CD4-positive, alpha-beta T cell treated with Interleukin-6 at 100 ng/mL for 8 hours (primary cell): ENCODE measurements around the gene DMWD.
"Not testable (repeated sequence)": the region's sequence is repeated elsewhere in the genome, so short reads cannot be mapped to it uniquely, and the experiment has no call there.

ENCODE experiments used
- DNase-seq: peaks from one replicate; pipeline ENCODE4 v3.0.0-alpha.2; 2020; ENCODE audit warnings: mixed read lengths, low spot score

The DMWD gene

DNA sequence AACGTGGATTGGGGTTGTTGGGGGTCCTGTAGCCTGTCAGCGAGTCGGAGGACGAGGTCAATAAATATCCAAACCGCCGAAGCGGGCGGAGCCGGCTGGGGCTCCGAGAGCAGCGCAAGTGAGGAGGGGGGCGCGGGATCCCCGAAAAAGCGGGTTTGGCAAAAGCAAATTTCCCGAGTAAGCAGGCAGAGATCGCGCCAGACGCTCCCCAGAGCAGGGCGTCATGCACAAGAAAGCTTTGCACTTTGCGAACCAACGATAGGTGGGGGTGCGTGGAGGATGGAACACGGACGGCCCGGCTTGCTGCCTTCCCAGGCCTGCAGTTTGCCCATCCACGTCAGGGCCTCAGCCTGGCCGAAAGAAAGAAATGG, 22.8 kb downstream of the DMWD start:
- no peak for DNase-seq

- DNase-seq, result peak; percentile 93
Observed at GRCh38 chr19:45768984-45769782, 23.5 kb downstream of the DMWD start, which contains the start of gene SIX5. TSS of gene SIX5 (minus strand) at chr19:45769252. CDS start at chr19:45768844, 408 bp downstream.

DNA sequence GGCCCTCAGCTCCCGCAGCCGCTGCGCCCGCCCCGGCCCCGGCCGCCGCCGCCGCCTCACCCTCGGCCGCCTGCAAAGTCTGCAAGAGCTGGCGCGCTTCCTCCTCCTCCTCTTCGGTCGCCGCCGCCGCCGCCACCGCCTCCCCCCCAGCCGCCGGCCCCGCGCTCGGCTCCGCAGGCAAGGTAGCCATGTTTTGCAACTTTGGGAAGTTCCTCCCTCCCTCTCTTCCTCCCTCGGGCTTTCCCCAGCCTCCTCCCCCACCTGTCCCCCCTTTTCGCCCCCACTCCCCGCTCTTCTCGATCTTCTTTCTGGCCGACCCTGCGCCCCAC, 24.0 kb downstream of the DMWD start:
- no peak for DNase-seq

- no peak for DNase-seq
Observed at GRCh38 chr19:45767881-45768654, 24.6 kb downstream of the DMWD start.

GRCh38 chr19:45767410-45767880, 25.2 kb downstream of the DMWD start:
- no peak for DNase-seq

DNA sequence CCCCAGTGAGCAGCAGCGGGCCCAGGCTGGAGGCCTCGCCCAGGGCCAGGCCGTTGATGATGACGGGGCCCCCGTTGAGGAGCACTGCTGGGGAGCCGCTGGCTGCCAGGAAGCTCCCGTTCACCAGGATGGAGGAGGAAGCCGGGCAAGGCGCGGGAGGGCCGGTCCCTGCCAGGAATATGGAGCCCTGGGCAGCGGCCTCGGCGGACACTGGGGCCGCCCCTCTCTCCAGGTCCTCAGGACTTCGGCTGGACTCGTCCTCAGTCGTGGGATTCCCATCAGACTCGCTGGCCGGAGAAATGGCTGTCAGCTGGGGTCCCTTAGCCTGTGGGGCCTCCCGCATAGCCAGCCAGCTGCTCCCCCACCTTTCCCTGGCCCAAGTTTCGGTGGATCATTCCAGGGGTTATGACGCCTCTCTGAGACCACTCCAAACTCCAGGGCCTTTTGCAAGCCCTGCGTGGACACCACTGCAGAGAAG, 25.7 kb downstream of the DMWD start:
- no peak for DNase-seq

GRCh38 chr19:45766296-45766868, 26.3 kb downstream of the DMWD start:
- DNase-seq, result no peak

DNA sequence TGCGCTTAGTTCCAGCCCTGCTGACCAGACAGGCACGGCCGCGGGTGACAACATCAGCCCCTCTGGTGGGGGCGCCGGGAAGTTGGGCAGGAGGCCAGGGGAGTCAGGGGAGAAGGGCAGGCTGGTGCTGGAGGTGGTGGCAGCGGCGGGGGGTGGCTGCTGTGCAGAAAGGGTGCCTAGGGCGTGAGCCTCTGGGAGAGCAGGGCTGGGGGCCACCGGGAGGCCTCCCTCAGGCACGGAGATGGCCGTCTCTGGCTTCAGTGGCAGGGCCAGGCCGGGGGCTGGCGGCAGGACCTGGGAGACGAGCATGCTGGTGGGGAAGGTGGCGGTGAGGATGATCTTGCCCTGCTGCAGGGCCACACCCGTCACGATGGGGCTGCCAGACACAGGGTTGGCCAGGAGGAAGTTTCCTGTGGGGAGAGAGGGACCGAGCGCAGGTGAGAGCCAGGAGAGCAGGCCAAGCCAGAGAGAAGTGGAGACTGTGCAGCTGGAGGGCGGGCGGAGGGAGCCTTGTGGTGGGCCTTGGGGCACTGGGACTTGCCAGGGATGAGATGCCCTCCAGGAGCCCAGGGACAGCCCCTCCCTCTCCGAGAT, 26.8 kb downstream of the DMWD start:
- DNase-seq, result no peak

GRCh38 chr19:45764945-45765701, 27.5 kb downstream of the DMWD start:
- no peak for DNase-seq

- no peak for DNase-seq
Observed at GRCh38 chr19:45764475-45764874, 28.2 kb downstream of the DMWD start.

- no peak for DNase-seq
Observed at GRCh38 chr19:45763691-45764294, 28.9 kb downstream of the DMWD start.

DNA sequence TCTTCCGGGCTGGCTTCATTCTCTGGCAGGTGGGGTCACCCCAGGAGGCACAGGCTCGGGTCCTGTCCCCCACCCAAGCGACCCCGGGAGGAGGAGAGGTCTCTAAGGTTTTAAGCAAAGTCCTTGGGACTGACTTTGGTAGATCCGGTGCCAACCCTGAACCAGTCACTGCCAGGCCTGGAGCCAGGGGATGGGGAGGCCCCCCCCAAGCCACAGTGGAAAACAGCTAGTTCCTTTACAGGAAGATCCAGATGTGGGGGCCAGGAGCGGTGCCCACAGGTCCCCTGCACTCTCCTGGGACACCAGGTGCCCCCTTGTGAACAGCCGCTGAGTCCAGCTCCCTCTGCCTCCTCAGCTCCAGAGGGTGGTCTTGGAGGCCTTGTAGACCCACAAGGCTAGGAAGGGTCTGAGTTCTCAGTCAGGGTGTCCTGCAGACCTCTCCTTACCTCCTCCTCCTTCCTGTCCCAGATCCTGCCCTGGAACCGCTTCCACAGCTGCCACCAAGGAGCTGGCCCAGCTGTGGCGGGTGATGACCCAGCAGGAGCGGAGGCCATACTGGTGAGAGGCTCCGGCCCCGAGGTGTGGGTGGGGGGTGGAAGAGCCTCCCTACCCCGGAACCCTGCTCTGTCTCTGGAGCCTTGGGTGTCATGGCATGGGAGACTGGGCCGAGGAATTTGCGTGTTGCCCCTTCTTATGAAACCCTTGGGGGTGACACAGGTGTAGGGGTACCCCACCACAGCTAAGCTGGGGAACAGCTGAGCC, 29.6 kb downstream of the DMWD start:
- DNase-seq, result no peak

DNA sequence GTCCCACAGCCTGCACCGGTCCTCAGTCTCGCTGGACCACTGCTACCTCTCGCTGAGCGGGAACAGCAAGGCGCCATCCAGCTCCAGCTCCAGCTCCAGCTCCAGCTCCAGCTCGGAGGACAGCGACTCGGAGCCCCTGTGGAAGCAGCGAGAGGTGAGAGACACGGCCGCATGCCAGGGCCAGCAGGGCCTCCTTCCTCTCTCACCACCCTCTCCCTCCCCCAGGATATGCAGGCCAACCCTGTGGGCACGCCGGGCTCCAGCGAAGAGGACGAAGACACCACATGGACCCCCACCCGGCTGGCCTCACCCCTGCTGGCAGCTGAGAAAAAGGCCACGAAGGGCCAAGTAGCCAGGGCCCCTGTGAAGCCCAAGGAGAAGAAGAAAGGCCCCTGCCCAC, 30.9 kb downstream of the DMWD start:
- no peak for DNase-seq

- DNase-seq, result no peak
Observed at GRCh38 chr19:45758921-45759320, 33.7 kb downstream of the DMWD start.

DNA sequence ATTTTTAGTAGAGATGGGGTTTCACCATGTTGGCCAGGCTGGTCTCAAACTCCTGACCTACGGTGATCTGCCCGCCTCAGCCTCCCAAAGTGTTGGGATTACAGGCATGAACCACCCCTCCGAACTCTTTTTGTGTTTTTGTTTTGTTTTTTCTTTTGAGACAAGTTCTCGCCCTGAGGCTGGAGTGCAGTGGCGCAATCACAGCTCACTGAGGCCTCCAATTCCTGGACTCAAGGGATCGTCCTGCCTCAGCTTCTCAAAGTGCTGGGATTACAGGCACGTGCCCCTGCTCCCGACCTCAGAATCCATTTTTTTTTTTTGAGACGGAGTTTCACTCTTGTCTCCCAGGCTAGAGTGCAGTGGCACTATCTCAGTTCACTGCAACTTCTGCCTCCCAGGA, 35.0 kb downstream of the DMWD start:
- no peak for DNase-seq

- no peak for DNase-seq
Observed at GRCh38 chr19:45754323-45754722, 38.3 kb downstream of the DMWD start.

GRCh38 chr19:45753548-45753947, 39.1 kb downstream of the DMWD start:
- no peak for DNase-seq

GRCh38 chr19:45752639-45753038, 40.0 kb downstream of the DMWD start:
- no peak for DNase-seq

DNA sequence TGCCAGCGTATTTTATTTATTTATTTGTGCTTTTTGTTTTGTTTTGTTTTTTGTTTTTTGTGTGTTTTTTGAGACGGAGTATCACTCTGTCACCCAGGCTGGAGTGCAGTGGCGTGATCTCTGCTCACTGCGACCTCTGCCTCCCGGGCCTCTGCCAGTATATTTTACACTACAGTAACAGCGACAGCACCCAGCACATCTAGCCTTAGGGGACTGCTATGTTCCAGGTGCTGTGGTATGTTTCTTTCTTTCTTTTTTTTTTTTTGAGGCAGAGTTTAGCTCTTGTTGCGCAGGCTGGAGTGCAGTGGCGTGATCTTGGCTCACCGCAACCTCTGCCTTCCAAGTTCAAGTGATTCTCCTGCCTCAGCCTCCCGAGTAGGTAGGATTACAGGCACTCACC, 41.2 kb downstream of the DMWD start:
- not testable (repeated sequence) for DNase-seq

GRCh38 chr19:45747513-45747912, 45.1 kb downstream of the DMWD start:
- DNase-seq, result no peak

GRCh38 chr19:45746866-45747265, 45.8 kb downstream of the DMWD start:
- DNase-seq, result no peak
